ENCODE measurements around the gene CDR2L. TPM values are rescaled to one million over a fixed set of nuclear protein-coding genes. Genes with fewer than 3 reads are reported as not detected.

CDR2L gene
- total and polyA plus RNA-seq, 9 donors, result 2.1 to 19.2 (median 5.2) TPM

DNA sequence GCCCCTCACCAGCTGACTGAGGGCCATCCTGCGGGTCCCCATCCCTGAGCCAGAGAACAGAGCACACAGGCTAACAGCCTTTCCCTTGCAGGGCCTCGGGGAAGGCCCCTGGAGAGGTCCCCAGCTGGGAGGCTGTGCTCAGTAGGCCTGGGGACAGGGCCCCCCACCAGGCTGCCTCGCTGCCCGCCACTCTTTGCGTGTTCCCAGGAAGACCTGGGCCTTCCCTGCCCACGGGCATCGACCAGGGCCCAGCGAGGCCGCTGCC, 15.7 kb upstream of the CDR2L start:
- DNase-seq, result no peak
- H3K27ac ChIP-seq, result no peak overlapping the region

DNA sequence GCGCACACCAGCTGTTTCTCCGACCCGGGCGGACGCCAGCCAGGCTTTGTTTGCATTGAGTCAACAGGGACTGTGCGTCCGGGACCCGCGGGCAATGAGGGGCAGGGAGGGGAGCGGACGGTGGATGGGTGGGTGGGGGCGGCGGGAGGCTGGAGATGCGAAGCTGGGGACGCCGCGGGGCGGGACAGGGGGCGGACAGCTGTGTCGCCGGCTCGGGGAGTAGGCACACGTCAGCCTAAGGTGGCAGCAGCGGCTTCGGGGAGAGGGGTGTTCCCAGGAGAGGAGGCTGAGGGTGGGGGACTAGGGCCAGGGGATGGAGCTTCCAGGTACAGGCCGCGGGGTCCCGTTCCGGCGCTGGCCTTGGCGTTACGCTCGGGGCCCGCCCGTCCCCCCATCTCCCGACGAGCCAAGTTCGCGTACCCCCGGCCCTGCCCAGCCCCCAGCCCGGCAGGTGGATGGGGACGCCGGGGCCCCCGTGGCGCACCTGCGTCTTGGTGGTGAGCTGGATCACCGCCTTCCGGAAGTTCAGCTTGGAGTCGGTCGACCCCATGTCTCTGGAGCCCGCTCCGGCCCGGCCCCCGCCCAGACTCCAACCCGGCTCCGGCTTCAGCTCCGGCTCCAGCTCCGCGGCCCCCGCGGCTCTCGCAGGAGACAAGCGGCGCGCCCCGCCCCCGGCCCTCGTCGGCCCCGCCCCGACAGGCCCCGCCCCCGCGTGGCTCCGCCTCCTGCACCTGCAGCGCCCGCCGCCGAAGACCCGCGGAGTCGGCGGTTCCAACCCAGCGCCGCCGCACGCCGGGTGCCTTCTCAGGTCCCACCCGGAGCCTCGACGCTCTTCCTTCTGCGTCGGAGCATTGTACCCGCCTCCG, 15.1 kb upstream of the CDR2L start, which contains the start of gene HID1:
HID1 (minus strand) TSS at position 653 of the 866 bp plus-strand sequence; CDS start at position 550, 103 bp downstream.
- WGBS, 3 donors, result 1 to 2% (median 1%) methylated on average over 86 to 95 of the region's 95 CpGs
- intact Hi-C loops (cut with DNase I), result no loop called here
- peak within 1 kb of the TSS; percentile 44 for H3K4me3 ChIP-seq
- peak; percentile 47 to 72 (median 64) for DNase-seq
- H3K36me3 ChIP-seq, result no peaks in the 10 kb centered on the region
- H3K9me3 ChIP-seq, result no peaks in the 10 kb centered on the region
- H3K27ac ChIP-seq, result no peak within 1 kb of the TSS
- peaks cover 7% of the 10 kb centered on the region for H3K4me1 ChIP-seq (ENCODE audit: insufficient read depth)
- TF ChIP-seq POLR2A (IDR thresholded peaks at IDR 0.05) (no peak), EP300 (IDR thresholded peaks at IDR 0.05) (no peak)
- TF ChIP-seq, protein P1, sequence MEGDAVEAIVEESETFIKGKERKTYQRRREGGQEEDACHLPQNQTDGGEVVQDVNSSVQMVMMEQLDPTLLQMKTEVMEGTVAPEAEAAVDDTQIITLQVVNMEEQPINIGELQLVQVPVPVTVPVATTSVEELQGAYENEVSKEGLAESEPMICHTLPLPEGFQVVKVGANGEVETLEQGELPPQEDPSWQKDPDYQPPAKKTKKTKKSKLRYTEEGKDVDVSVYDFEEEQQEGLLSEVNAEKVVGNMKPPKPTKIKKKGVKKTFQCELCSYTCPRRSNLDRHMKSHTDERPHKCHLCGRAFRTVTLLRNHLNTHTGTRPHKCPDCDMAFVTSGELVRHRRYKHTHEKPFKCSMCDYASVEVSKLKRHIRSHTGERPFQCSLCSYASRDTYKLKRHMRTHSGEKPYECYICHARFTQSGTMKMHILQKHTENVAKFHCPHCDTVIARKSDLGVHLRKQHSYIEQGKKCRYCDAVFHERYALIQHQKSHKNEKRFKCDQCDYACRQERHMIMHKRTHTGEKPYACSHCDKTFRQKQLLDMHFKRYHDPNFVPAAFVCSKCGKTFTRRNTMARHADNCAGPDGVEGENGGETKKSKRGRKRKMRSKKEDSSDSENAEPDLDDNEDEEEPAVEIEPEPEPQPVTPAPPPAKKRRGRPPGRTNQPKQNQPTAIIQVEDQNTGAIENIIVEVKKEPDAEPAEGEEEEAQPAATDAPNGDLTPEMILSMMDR (IDR thresholded peaks at IDR 0.05), result no peak
- no peaks in the 10 kb centered on the region for H3K27me3 ChIP-seq

More for the DNA sequence above, 15.7 kb upstream of the CDR2L start:
- Histone ChIP-seq H3K27me3 (no peaks in the 10 kb centered on the region), H3K4me1 (ENCODE audit: insufficient read depth) (peaks cover 7% of the 10 kb centered on the region), H3K36me3 (no peaks in the 10 kb centered on the region), H3K9me3 (no peaks in the 10 kb centered on the region), H3K4me3 (peak overlapping the region; percentile 44)
- WGBS, 3 donors, result 16 to 29% (median 25%) methylated on average over 9 of the region's 9 CpGs
- TF ChIP-seq, protein P1 (IDR thresholded peaks at IDR 0.05), result no peak
- TF ChIP-seq POLR2A (IDR thresholded peaks at IDR 0.05), result no peak
- no peak for TF ChIP-seq EP300 (IDR thresholded peaks at IDR 0.05)
- intact Hi-C loops (cut with DNase I), result no loop called here

DNA sequence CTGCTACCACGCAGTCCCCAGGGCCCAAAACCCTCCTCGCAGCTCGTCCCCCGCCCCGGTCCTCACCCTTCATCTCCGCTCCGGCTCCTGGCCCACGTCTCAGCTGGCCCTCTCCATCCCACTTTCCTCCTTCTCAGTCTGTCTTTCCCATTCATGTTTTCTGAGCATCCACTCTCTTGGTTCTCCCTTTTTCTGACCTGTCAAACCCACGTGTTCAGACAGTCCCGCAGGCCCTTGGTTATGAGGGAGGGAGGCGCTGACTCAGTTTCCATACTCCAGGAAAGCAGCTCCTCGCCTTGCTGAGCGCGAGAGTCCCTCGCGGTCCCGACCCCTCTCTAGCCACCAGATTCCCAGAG, 14.5 kb upstream of the CDR2L start:
- TF ChIP-seq, protein P1 (IDR thresholded peaks at IDR 0.05), result no peak
- TF ChIP-seq POLR2A (IDR thresholded peaks at IDR 0.05), result no peak
- no peak for TF ChIP-seq EP300 (IDR thresholded peaks at IDR 0.05)

DNA sequence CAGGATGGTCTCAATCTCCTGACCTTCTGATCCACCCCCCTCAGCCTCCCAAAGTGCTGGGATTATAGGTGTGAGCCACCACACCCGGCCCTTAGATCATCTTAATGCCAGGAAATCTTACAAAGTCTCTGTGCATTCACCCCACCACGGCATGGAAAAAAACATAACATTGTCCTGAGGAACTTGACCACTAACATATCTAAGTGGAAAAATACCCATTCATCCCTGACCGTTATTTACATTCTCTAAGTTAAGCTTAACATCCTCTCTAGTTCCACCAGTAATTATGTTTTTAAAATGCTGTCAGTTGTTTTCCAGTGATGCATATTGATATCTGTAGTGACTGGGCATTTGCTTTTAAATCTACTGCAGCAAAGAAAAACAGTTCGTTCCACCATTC, 11.5 kb upstream of the CDR2L start:
- no peaks in the 10 kb centered on the region for H3K27me3 ChIP-seq
- H3K4me1 ChIP-seq (ENCODE audit: insufficient read depth), result peaks cover 7% of the 10 kb centered on the region
- H3K9me3 ChIP-seq, result no peaks in the 10 kb centered on the region
- no peak for DNase-seq
- H3K27ac ChIP-seq, result no peak overlapping the region
- intact Hi-C loops (cut with DNase I), result no loop called here
- WGBS, 3 donors, result 60 to 74% (median 70%) methylated on average over 4 of the region's 4 CpGs
- no peaks in the 10 kb centered on the region for H3K36me3 ChIP-seq
- TF ChIP-seq EP300 (IDR thresholded peaks at IDR 0.05) (no peak), POLR2A (IDR thresholded peaks at IDR 0.05) (no peak)
- TF ChIP-seq, protein P1 (IDR thresholded peaks at IDR 0.05), result no peak
- no peak overlapping the region for H3K4me3 ChIP-seq

More for the DNA sequence above, 14.5 kb upstream of the CDR2L start:
- Histone ChIP-seq H3K27ac (no peak overlapping the region), H3K4me1 (ENCODE audit: insufficient read depth) (peaks cover 7% of the 10 kb centered on the region), H3K36me3 (no peaks in the 10 kb centered on the region), H3K4me3 (peak overlapping the region; percentile 44), H3K27me3 (no peaks in the 10 kb centered on the region), H3K9me3 (no peaks in the 10 kb centered on the region)
- no peak for DNase-seq
- 7 to 9% (median 8%) methylated on average over 17 of the region's 17 CpGs for WGBS, 3 donors
- intact Hi-C loops (cut with DNase I), result no loop called here

Data from ovary (tissue), 9 donors.